ENCODE results near the gene IFIT3.
"Not testable (repeated sequence)": the region's sequence is repeated elsewhere in the genome, so short reads cannot be mapped to it uniquely, and the experiment has no call there.

Gene IFIT3

GRCh38 chr10:89327803-89328441 is at the start of gene IFIT3:
Gene IFIT3 (plus strand): TSS chr10:89327997. CDS start chr10:89328074, 77 bp downstream.
- DNase-seq, result no peak

GRCh38 chr10:89278034-89278535 is 49.7 kb upstream of the IFIT3 start:
- no peak for DNase-seq

DNA sequence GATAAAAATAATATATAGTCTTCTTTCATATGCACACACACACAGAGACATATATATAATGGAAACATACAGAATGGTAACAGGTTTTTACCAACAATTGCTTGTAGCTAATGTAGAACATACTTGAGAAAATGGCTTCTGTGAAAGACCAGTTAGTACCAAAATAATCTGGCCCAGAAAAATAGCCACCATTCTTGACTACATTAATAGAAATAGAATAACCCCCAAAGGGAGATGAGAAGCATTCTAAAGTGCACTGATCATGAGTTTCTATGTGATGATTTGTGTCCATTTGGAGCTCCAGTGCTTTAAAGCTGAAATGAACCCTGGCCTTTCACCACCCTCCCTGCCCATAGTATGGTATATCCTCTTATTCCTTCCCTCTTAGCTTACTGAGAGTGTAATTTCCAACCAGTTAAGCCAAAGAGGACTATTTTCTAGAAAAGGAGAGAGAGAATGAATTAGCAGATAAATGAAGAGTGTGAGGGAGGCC is 48.9 kb upstream of the IFIT3 start:
- DNase-seq, result no peak

DNA sequence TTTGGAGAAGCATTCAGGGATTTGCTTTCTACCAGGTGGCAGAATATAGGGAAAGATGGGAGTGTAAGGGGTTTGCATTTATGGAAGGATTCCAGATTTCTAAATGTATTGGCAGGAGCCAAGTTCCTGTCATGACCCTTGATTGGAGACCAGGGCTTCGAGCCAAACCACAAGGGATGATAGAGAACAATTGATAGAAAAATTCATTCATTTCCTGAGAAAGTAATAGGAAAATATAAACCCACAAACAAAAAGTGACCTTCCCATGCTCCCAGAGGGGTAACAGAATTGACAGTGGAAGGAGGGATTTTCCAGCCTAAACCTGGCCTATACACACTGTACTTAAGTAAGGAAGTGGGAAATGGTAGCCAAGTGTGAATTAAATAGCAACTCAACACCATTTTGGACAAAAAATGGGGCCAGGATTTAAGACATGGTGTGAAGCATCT is 48.4 kb upstream of the IFIT3 start:
- DNase-seq, result no peak

GRCh38 chr10:89280508-89280907 is 47.3 kb upstream of the IFIT3 start:
- no peak for DNase-seq

DNA sequence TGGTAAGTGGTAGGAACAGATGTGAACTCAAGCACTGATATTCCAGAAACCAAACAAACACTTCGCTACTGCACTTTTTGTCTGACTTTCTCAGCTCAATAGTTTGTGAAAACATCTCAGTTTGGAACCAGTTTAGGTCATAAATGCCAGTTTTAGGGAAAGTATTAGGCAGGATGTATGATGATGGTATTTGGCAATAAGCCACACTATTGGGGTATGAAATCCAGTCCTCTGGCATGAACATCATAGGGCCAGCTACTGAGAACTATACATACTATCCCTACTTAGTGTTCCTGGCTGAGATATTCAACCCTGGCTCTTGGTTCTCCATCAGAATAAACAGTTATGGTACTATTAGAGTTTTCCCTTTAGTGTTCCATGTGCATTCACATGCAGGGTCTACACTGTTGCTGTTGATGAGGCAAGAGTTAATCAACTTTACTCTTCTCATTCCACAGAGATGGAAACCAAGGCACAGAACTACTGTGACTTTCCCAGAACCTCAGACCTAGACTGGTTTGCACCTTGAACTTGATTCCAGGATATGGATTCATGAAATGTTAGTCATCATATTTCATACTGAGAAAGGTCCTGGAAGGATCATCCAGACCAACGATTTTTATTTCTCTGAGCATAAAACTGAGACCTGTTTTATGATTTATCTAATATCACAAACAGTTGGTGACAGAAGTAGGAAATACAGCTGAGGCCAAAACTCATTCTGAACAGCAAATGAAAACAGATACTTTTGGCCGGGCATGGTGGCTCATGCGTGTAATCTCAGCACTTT is 46.0 kb upstream of the IFIT3 start:
- DNase-seq, result no peak

DNA sequence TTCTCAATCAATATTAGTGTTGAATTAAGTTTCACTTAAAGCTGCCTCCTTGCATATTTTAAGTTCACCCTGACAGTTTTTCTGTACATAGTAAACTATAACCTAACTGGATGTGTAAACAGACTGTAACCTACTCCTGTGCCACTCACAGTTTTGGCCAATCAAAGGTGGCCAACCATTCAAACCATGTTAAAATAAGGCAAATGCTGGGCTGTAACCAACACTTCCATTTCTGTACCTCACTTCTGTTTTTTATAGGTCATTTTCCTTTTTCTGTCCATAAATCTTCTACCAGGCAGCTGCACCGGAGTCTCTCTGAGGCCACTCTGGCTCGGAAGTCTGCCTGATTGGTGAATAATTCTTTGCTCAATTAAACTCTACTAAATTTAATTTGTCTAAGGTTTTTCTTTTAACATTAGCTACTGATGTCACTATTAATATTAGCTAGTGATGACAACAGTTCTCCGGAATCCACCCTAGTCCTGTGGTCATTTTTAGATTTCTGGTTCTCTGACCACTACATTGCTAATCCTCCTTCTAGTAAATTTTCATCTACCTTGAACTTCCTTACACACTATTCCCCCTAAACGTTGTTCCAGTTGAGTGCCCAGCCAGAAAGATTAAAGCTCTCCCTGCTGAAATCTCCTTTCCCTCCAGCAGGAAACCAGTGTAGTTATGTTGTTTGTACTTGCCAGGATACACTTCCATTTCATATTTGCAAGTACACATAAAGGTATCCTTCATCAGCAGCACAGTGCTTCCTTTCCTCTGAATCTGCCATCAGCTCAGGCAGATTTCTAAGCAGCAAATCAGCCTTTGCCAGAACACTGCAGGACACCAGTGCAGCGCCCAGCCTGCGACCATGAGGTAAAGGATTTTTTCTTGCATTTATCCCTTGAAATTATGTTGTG is 44.5 kb upstream of the IFIT3 start:
- DNase-seq, result peak; percentile 2

GRCh38 chr10:89283936-89284475 is 43.8 kb upstream of the IFIT3 start:
- DNase-seq, result no peak

- DNase-seq, result not testable (repeated sequence)
Observed at GRCh38 chr10:89284711-89285110, 43.1 kb upstream of the IFIT3 start.

DNA sequence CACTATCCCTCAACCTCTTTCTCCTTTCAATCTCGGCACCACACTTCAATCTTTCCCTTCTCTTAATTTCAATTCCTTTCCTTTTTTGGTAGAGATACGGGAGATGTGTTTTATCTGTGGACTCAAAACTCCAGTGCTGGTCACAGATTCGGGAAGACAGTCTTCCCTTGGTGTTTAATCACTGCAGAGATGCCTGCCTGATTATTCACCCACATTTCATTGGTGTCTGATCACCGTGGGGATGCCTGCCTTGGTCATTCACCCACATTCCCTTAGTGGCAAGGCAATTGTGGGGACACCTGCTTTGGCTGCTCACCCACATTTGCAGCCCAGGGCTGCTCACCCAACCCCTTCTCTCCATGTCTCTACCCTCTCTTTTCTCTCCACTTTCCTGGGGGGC is 42.5 kb upstream of the IFIT3 start:
- not testable (repeated sequence) for DNase-seq

- DNase-seq, result no peak
Observed at GRCh38 chr10:89294721-89295239, 33.0 kb upstream of the IFIT3 start.

GRCh38 chr10:89295597-89295996 is 32.2 kb upstream of the IFIT3 start:
- DNase-seq, result no peak

GRCh38 chr10:89296220-89296648 is 31.6 kb upstream of the IFIT3 start:
- DNase-seq, result no peak

- no peak for DNase-seq
Observed at GRCh38 chr10:89297356-89297755, 30.4 kb upstream of the IFIT3 start.

DNA sequence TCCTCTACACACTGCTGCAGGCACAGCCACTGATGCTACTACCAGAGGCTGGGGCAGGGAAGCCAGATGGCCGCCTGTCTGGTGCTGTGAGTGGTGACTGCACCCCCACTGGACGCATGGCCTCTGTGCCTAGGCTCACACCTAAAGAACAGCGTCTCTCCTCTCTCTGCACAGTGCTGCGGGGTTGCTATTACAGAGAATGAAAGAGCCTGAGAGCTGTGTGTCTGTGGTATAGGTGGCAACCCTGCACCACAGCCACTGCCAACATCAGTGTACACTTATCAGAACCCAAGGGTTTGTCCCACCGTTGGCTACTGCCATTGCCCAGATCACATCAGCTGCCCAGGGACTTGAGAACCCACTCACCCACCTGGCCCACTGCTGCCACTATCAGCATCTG is 30.0 kb upstream of the IFIT3 start:
- DNase-seq, result no peak

- no peak for DNase-seq
Observed at GRCh38 chr10:89299031-89299430, 28.8 kb upstream of the IFIT3 start.

- no peak for DNase-seq
Observed at GRCh38 chr10:89301232-89301631, 26.6 kb upstream of the IFIT3 start.

- no peak for DNase-seq
Observed at GRCh38 chr10:89301721-89302445, 25.9 kb upstream of the IFIT3 start, which contains the start of gene IFIT2. Gene IFIT2 (plus strand): TSS chr10:89302046. CDS start chr10:89302124, 78 bp downstream.

GRCh38 chr10:89302625-89303024 is 25.2 kb upstream of the IFIT3 start:
- DNase-seq, result no peak

- no peak for DNase-seq
Observed at GRCh38 chr10:89303161-89303560, 24.6 kb upstream of the IFIT3 start.

DNA sequence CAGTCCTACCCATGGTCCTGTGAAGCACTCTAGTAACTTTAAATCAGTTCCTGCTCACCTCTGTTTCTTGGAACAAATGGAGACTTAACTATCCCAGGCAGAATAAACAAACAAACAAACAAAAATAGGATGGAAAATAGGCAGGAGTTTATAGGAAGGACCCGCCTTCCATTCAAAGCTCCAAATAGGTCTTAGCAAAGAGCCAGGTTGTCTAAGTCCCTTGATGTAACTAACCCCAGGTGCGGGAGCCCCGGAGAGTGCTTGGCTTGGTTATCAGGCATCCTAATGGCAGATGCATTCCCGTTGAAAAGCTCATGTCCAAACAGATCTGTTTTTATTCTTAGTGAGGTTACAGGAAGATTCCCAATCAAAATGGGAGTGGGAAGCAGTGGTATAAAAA is 23.8 kb upstream of the IFIT3 start:
- DNase-seq, result no peak

DNA sequence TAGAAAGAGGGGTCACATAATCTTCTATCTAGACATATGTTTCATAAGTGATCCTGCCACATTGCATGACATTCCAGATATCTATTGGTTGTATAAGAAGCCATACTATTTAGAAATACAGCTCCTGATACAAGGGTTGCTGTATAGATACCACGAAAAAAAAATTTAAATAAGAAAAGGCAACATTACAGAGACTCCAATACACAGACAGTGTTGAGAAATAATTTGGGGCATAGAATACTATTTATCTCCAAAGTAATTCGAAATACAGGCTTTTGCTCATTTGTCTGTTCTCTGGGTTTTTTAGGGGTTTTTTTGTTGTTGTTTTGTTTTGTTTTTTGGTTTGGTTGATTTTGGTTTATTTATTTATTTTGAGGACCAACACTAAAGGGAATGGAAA is 23.4 kb upstream of the IFIT3 start:
- no peak for DNase-seq
